MM.1S (cell line): ENCODE data around the gene ELL.

ENCODE experiments used
- DNase-seq: peaks from one replicate; pipeline ENCODE4 v3.0.0-alpha.2; 2015
- H2AFZ ChIP-seq: fragments of 300-600 bp; sonication (generic); 2 replicates; pipeline ENCODE4 v1.6.0; 2016; ENCODE audit warnings: antibody characterized with exemption, low read length
- H3F3A ChIP-seq: fragments of 300-600 bp; sonication (generic); 2 replicates; pipeline ENCODE4 v1.6.1; 2016; ENCODE audit warnings: mild to moderate bottlenecking, antibody characterized with exemption, low read length, moderate library complexity, mixed read lengths; ENCODE audit not compliant: insufficient read depth
- H3K27ac ChIP-seq: fragments of 300-600 bp; sonication (generic); 2 replicates; pipeline ENCODE4 v1.5.1; 2016; ENCODE audit warnings: mild to moderate bottlenecking, low read length
- H3K27me3 ChIP-seq: fragments of 300-600 bp; sonication (generic); replicated peaks from 2 replicates; pipeline ENCODE4 v1.6.0; 2016; ENCODE audit warnings: low read length; ENCODE audit not compliant: insufficient read depth
- H3K36me3 ChIP-seq: fragments of 300-600 bp; sonication (generic); replicated peaks from 2 replicates; pipeline ENCODE4 v1.6.1; 2016; ENCODE audit warnings: mild to moderate bottlenecking, low read length, mixed read lengths; ENCODE audit not compliant: insufficient read depth
- H3K4me1 ChIP-seq: fragments of 300-600 bp; sonication (generic); 2 replicates; pipeline ENCODE4 v1.6.1; 2016; ENCODE audit warnings: low read length, mixed read lengths
- H3K4me2 ChIP-seq: fragments of 300-600 bp; sonication (generic); 2 replicates; pipeline ENCODE4 v1.6.0; 2016; ENCODE audit warnings: low read depth, low read length
- H3K4me3 ChIP-seq: fragments of 300-600 bp; sonication (generic); 2 replicates; pipeline ENCODE4 v1.5.1; 2016; ENCODE audit warnings: low read length, mixed read lengths
- H3K79me2 ChIP-seq: fragments of 300-600 bp; sonication (generic); 2 replicates; pipeline ENCODE4 v1.6.1; 2016; ENCODE audit warnings: mixed run types, low read length, mixed read lengths
- H3K9ac ChIP-seq: fragments of 300-600 bp; sonication (generic); 2 replicates; pipeline ENCODE4 v1.6.1; 2016; ENCODE audit warnings: low read length, mixed read lengths
- H3K9me2 ChIP-seq: fragments of 300-600 bp; sonication (generic); replicated peaks from 2 replicates; pipeline ENCODE4 v1.6.1; 2016; ENCODE audit warnings: mild to moderate bottlenecking, low read length, mixed read lengths; ENCODE audit not compliant: insufficient read depth
- H3K9me3 ChIP-seq: fragments of 300-600 bp; sonication (generic); replicated peaks from 2 replicates; pipeline ENCODE4 v1.6.1; 2016; ENCODE audit warnings: mild to moderate bottlenecking, low read length, mixed read lengths; ENCODE audit not compliant: insufficient read depth
- H4K20me1 ChIP-seq: fragments of 300-600 bp; sonication (generic); 2 replicates; pipeline ENCODE4 v1.6.1; 2016; ENCODE audit warnings: mild to moderate bottlenecking, low read length, moderate library complexity, mixed read lengths; ENCODE audit not compliant: insufficient read depth
- EZH2 ChIP-seq: fragments of 300-600 bp; sonication (generic); optimal IDR thresholded peaks from 2 replicates; pipeline ENCODE3; 2017; ENCODE audit warnings: low read depth, mild to moderate bottlenecking, antibody characterized with exemption, low read length, mixed read lengths
- EZH2phosphoT487 ChIP-seq: fragments of 300-600 bp; sonication (generic); IDR thresholded peaks from 2 replicates; pipeline ENCODE4 v1.6.1; 2018; ENCODE audit warnings: antibody characterized with exemption, low read length
- TF ChIP-seq, protein P1 (sequence below): fragments of 300-600 bp; sonication (generic); IDR thresholded peaks from 2 replicates; pipeline ENCODE4 v1.5.1; 2016; ENCODE audit warnings: antibody characterized with exemption, low read length, mixed read lengths

The ELL gene

DNA sequence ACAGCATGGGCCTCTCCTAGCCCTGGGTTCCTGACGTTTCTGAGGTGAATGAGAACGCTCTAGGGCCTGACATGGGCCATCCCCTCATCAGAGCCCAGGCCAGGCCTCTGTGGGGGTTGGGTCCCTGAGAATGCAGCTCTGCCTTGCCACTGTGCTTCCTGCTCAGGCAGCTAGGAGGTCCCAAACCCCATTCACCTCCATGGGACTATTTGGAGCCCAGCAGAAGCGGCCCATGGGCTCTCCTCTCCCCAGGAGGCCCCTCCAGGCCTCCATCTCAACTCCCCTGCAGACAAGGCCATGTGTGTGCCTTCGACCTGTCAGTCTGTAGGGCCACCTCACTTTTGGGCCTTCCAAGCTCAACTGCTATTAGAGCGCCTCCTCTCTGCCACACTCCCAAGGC lies 36.9 kb downstream of the ELL start:
- no peaks in the 10 kb centered on the region for H3K36me3 ChIP-seq
- H3K79me2 ChIP-seq: peaks cover 100% of the 10 kb centered on the region
- H3K27ac ChIP-seq: no peak overlapping the region
- no peaks in the 10 kb centered on the region for H3K27me3 ChIP-seq
- TF ChIP-seq EZH2phosphoT487: no peak
- TF ChIP-seq EZH2: no peak
- TF ChIP-seq, protein P1, sequence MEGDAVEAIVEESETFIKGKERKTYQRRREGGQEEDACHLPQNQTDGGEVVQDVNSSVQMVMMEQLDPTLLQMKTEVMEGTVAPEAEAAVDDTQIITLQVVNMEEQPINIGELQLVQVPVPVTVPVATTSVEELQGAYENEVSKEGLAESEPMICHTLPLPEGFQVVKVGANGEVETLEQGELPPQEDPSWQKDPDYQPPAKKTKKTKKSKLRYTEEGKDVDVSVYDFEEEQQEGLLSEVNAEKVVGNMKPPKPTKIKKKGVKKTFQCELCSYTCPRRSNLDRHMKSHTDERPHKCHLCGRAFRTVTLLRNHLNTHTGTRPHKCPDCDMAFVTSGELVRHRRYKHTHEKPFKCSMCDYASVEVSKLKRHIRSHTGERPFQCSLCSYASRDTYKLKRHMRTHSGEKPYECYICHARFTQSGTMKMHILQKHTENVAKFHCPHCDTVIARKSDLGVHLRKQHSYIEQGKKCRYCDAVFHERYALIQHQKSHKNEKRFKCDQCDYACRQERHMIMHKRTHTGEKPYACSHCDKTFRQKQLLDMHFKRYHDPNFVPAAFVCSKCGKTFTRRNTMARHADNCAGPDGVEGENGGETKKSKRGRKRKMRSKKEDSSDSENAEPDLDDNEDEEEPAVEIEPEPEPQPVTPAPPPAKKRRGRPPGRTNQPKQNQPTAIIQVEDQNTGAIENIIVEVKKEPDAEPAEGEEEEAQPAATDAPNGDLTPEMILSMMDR: no peak
- no peak for DNase-seq
- H3K9me2 ChIP-seq: no peaks in the 10 kb centered on the region
- H3K4me2 ChIP-seq: no peak overlapping the region
- no peak overlapping the region for H3K4me3 ChIP-seq
- H3F3A ChIP-seq: no peaks in the 10 kb centered on the region
- H3K9me3 ChIP-seq: no peaks in the 10 kb centered on the region
- H3K9ac ChIP-seq: no peak overlapping the region
- peaks cover 94% of the 10 kb centered on the region for H4K20me1 ChIP-seq
- H2AFZ ChIP-seq: no peak overlapping the region
- H3K4me1 ChIP-seq: peaks cover 4% of the 10 kb centered on the region

DNA sequence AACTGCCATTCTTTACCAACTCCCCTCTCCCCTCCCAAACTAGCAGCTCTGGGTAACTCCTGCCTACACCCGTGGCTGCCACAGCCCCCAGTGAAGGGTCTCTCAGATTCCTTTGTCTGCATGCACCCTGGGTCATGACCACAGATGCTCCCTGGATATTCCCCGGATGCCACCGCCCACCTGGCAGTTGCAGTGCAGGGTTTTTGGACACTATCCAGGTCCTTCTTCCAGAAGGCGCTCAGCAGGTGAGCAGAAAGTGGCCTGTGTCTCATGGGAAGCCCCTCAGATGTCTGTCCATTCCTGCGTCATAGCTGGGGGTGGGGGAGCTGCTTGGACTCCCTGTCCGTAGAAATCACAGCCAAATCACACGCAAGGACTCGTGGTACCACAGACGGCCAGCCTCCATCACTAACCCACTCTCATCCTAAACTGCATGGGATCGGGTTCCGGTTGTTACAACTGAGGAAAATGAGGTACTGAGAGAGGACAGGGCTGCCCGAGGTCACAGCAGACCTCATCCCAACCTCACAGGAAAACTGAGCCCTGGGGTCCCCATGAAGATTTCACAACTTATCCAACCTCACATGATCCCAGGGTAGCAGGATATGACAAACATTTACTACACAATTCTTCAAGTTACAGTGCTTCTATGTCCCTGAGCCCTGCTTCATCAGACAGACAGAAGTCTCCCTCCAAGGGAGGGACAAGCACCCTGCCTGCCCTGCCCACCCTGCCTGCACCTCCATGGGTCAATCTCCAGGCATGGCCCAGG lies 38.6 kb downstream of the ELL start:
- Histone ChIP-seq H2AFZ (no peak overlapping the region), H3K4me2 (no peak overlapping the region), H3K4me1 (peaks cover 8% of the 10 kb centered on the region), H3K79me2 (peaks cover 100% of the 10 kb centered on the region), H3K36me3 (no peaks in the 10 kb centered on the region), H3K9me2 (no peaks in the 10 kb centered on the region), H4K20me1 (peaks cover 92% of the 10 kb centered on the region), H3K9me3 (no peaks in the 10 kb centered on the region), H3K4me3 (no peak overlapping the region), H3K27ac (no peak overlapping the region), H3K27me3 (no peaks in the 10 kb centered on the region), H3K9ac (no peak overlapping the region), H3F3A (no peaks in the 10 kb centered on the region)
- TF ChIP-seq, protein P1: no peak
- no peak for TF ChIP-seq EZH2phosphoT487
- no peak for TF ChIP-seq EZH2
- DNase-seq: no peak

DNA sequence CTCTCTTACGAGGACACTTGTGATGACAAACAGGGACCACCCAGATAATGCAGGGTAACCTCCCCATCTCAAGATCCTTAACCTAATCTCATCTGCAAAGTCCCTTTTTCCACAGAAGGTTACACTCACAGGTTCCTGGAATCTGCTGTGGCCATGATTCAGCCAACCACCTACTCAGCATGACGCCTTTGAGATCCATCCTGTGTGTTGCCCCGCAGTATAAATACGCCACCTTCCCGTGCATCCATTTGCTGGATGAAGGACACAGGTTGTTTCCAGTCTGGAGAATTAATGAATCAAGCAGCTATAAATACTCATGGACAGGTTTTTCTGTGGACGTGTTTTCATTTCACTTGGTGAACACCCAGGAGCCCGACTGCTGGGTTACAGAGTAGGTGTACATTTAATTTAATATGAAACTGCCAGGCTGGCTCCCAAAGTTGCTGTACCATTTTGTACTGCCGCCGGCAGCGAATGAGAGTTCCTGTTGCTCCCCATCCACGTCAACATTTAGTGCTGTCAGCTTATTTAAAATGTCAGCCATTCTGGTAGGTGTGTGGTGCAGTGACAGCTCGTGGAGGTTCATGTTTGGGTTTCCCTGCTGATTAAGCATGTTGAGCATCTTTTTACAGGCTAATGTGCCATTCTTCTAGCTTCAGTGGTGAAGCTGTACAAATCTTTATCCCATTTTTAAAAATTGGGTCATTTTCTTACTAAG lies 40.2 kb downstream of the ELL start:
- no peak for DNase-seq
- Histone ChIP-seq H3K4me1 (peaks cover 8% of the 10 kb centered on the region), H3K4me3 (no peak overlapping the region), H4K20me1 (peaks cover 92% of the 10 kb centered on the region), H3K9me2 (no peaks in the 10 kb centered on the region), H3K4me2 (no peak overlapping the region), H2AFZ (no peak overlapping the region), H3F3A (no peaks in the 10 kb centered on the region), H3K36me3 (no peaks in the 10 kb centered on the region), H3K9ac (no peak overlapping the region), H3K9me3 (no peaks in the 10 kb centered on the region), H3K27ac (no peak overlapping the region), H3K27me3 (no peaks in the 10 kb centered on the region), H3K79me2 (peaks cover 100% of the 10 kb centered on the region)
- no peak for TF ChIP-seq EZH2phosphoT487
- TF ChIP-seq, protein P1: no peak
- TF ChIP-seq EZH2: no peak
